PC-3 (cell line): ENCODE measurements around the gene TMEM139. TPM values are rescaled to one million over a fixed set of nuclear protein-coding genes. Genes with fewer than 3 reads are reported as not detected.

Source experiments
- ATAC-seq: fragments of 200-7000 bp; cut with Tn5 transposase; 2 replicates; pipeline ENCODE4 v1.9.1; 2020; ENCODE audit warnings: mild to moderate bottlenecking, moderate library complexity
- BruUV-seq: library from RNA; stranded (reverse); fragments of 400-500 nt; replicated peaks from 2 replicates; lab custom pipeline; 2021; lab: Mats Ljungman, UMichigan
- CTCF ChIA-PET: fragments of 300-600 bp; sonication (Branson Sonifier 250); formaldehyde crosslinking; loops from one replicate; lab custom pipeline; 2022; ENCODE audit warnings: antibody characterized with exemption; lab: Charles Lee
- POLR2A ChIA-PET: fragments of 300-600 bp; sonication (Branson Sonifier 250); formaldehyde crosslinking; loops from one replicate; lab custom pipeline; 2022; ENCODE audit warnings: antibody characterized with exemption; ENCODE audit not compliant: unreplicated experiment; lab: Charles Lee
- DNase-seq: peaks from one replicate; pipeline ENCODE4 v3.0.0-alpha.2; 2015
- H2AFZ ChIP-seq: fragments of 300-600 bp; sonication (generic); 2 replicates; pipeline ENCODE4 v1.6.0; 2016; ENCODE audit warnings: antibody characterized with exemption, low read length
- H3F3A ChIP-seq: fragments of 300-600 bp; sonication (generic); one replicate; pipeline ENCODE4 v1.6.0; 2017; ENCODE audit warnings: antibody characterized with exemption, low read length, control low read depth, mild to moderate bottlenecking; ENCODE audit not compliant: unreplicated experiment
- H3K27ac ChIP-seq: fragments of 300-600 bp; sonication (generic); 2 replicates; pipeline ENCODE4 v1.5.1; 2016; ENCODE audit warnings: mild to moderate bottlenecking, low read length
- H3K27me3 ChIP-seq: fragments of 300-600 bp; sonication (generic); 2 replicates; pipeline ENCODE4 v1.6.1; 2016; ENCODE audit warnings: low read length, mixed read lengths
- H3K36me3 ChIP-seq: fragments of 300-600 bp; sonication (generic); 2 replicates; pipeline ENCODE4 v1.6.1; 2016; ENCODE audit warnings: low read depth, mixed run types, low read length, mixed read lengths
- H3K4me1 ChIP-seq: fragments of 300-600 bp; sonication (generic); 2 replicates; pipeline ENCODE4 v1.5.1; 2016; ENCODE audit warnings: low read length; ENCODE audit not compliant: insufficient read depth
- H3K4me2 ChIP-seq: fragments of 300-600 bp; sonication (generic); 2 replicates; pipeline ENCODE4 v1.6.0; 2016; ENCODE audit warnings: low read length
- H3K4me3 ChIP-seq: fragments of 300-600 bp; sonication (generic); 2 replicates; pipeline ENCODE4 v1.5.1; 2016; ENCODE audit warnings: mild to moderate bottlenecking, low read length, mixed read lengths
- H3K79me2 ChIP-seq: fragments of 300-600 bp; sonication (generic); 2 replicates; pipeline ENCODE4 v1.6.1; 2017; ENCODE audit warnings: low read length, mixed read lengths
- H3K9ac ChIP-seq: fragments of 300-600 bp; sonication (generic); 2 replicates; pipeline ENCODE4 v1.6.0; 2016; ENCODE audit warnings: mild to moderate bottlenecking, low read length
- H3K9me2 ChIP-seq: fragments of 300-600 bp; sonication (generic); replicated peaks from 2 replicates; pipeline ENCODE4 v1.6.1; 2016; ENCODE audit warnings: mixed run types, low read length, mixed read lengths
- H3K9me3 ChIP-seq: fragments of 300-600 bp; sonication (generic); 2 replicates; pipeline ENCODE4 v1.6.1; 2016; ENCODE audit warnings: low read length, mixed read lengths
- H4K20me1 ChIP-seq: fragments of 300-600 bp; sonication (generic); 2 replicates; pipeline ENCODE4 v1.6.1; 2016; ENCODE audit warnings: low read length, mixed read lengths
- CTCF ChIP-seq: fragments of 300-600 bp; sonication (generic); conservative IDR thresholded peaks from 2 replicates; pipeline ENCODE4 v1.5.1; 2017; ENCODE audit warnings: antibody characterized with exemption, low read depth, mild to moderate bottlenecking, low read length
- EZH2 ChIP-seq: fragments of 300-600 bp; sonication (generic); IDR thresholded peaks from one replicate; pipeline ENCODE4 v1.6.1; 2017; ENCODE audit warnings: antibody characterized with exemption, mild to moderate bottlenecking, low read length; ENCODE audit not compliant: unreplicated experiment
- EZH2phosphoT487 ChIP-seq: fragments of 300-600 bp; sonication (generic); IDR thresholded peaks from 2 replicates; pipeline ENCODE4 v1.6.1; 2018; ENCODE audit warnings: mild to moderate bottlenecking, antibody characterized with exemption, low read length, borderline replicate concordance
- intact Hi-C: fragments of 100-400 bp; cut with micrococcal nuclease; formaldehyde crosslinking; loops from 2 replicates; pipeline ENCODE4 v1.9.0; 2023
- total RNA-seq: library from RNA; depleted of rRNA; stranded (reverse); fragments of >200 nt; gene quantifications from 2 replicates; pipeline ENCODE4 v1.2.3, GENCODE V29; 2014

TMEM139 gene
- total RNA-seq, 1 experiment from 2014 or later = 5.2 TPM

- DNase-seq (no peak), ATAC-seq (no peak)
- no peaks in the 10 kb centered on the region for H3K79me2 ChIP-seq
- H3K36me3 ChIP-seq = no peaks in the 10 kb centered on the region
- no peaks in the 10 kb centered on the region for H3K9me3 ChIP-seq
- POLR2A ChIA-PET = no interaction called here
- CTCF ChIA-PET = interaction anchor here (0.7 to 0.9 kb wide), 2 partner anchors 19 to 93 kb away, joined by 3 read pairs; partner anchors contain the start of gene GSTK1
- H3K4me1 ChIP-seq = peaks cover 55% of the 10 kb centered on the region
- H3K4me2 ChIP-seq = peak overlapping the region; percentile 52; the same call in 1 of the 2 replicates
- H3K9ac ChIP-seq = no peak overlapping the region
- BruUV-seq = no TSS peak
- H4K20me1 ChIP-seq = no peaks in the 10 kb centered on the region
- no peaks in the 10 kb centered on the region for H3K9me2 ChIP-seq
- H3F3A ChIP-seq = peaks cover 9% of the 10 kb centered on the region
- intact Hi-C loops = loop anchor here (1.0 kb wide), 1 partner anchor 35 kb away; no protein-coding TSS in a partner anchor
- no peaks in the 10 kb centered on the region for H3K27me3 ChIP-seq
- TF ChIP-seq CTCF (no peak), EZH2 (no peak), EZH2phosphoT487 (no peak)
- no peak overlapping the region for H2AFZ ChIP-seq
- H3K4me3 ChIP-seq = no peak overlapping the region
- peak overlapping the region; percentile 54 for H3K27ac ChIP-seq
Observed at GRCh38 chr7:143244321-143244720, 40.4 kb upstream of the TMEM139 start.

GRCh38 chr7:143245123-143245522 is 39.6 kb upstream of the TMEM139 start:
- Histone ChIP-seq H3K27me3 (no peaks in the 10 kb centered on the region), H3K4me1 (peaks cover 47% of the 10 kb centered on the region), H3K4me3 (no peak overlapping the region), H3K9me3 (no peaks in the 10 kb centered on the region), H3K4me2 (peak overlapping the region; percentile 68), H3K79me2 (no peaks in the 10 kb centered on the region), H3K27ac (peak overlapping the region; percentile 75), H3K9me2 (no peaks in the 10 kb centered on the region), H3K9ac (0 out of 2 replicates have a peak overlapping the region, but pooled peaks have one; percentile 2), H3F3A (peaks cover 7% of the 10 kb centered on the region), H3K36me3 (no peaks in the 10 kb centered on the region), H2AFZ (peak overlapping the region; percentile 27; the same call in 1 of the 2 replicates), H4K20me1 (no peaks in the 10 kb centered on the region)
- intact Hi-C loops = loop anchor here (1.0 kb wide), 2 partner anchors 56 to 60 kb away; no protein-coding TSS in a partner anchor
- peak; percentile 68 for ATAC-seq
- POLR2A ChIA-PET = interaction anchor here (0.7 to 0.8 kb wide), 3 partner anchors 18 to 56 kb away, joined by 4 to 6 read pairs (median 5); partner anchors contain the start of gene GSTK1
- TF ChIP-seq EZH2 = no peak
- TF ChIP-seq CTCF = no peak
- no peak for TF ChIP-seq EZH2phosphoT487
- CTCF ChIA-PET = interaction anchor here (0.6 to 0.9 kb wide), 5 partner anchors 18 to 92 kb away, joined by 3 to 5 read pairs (median 3); partner anchors contain the start of gene GSTK1
- peak; percentile 91 for DNase-seq
- BruUV-seq = no TSS peak

- no peaks in the 10 kb centered on the region for H3K36me3 ChIP-seq
- H3K79me2 ChIP-seq = no peaks in the 10 kb centered on the region
- ATAC-seq (no peak), DNase-seq (no peak)
- H2AFZ ChIP-seq = no peak overlapping the region
- no peaks in the 10 kb centered on the region for H3K9me3 ChIP-seq
- H3F3A ChIP-seq = peaks cover 4% of the 10 kb centered on the region
- H4K20me1 ChIP-seq = no peaks in the 10 kb centered on the region
- H3K4me3 ChIP-seq = no peak overlapping the region
- no peak overlapping the region for H3K4me2 ChIP-seq
- no peaks in the 10 kb centered on the region for H3K9me2 ChIP-seq
- intact Hi-C loops = no loop called here
- H3K4me1 ChIP-seq = peaks cover 38% of the 10 kb centered on the region
- no peak overlapping the region for H3K9ac ChIP-seq
- no peaks in the 10 kb centered on the region for H3K27me3 ChIP-seq
- CTCF ChIA-PET = interaction anchor here (0.6 kb wide), 1 partner anchor 1552 kb away, joined by 4 read pairs; no protein-coding TSS in a partner anchor
- TF ChIP-seq EZH2 (no peak), EZH2phosphoT487 (no peak), CTCF (no peak)
- no peak overlapping the region for H3K27ac ChIP-seq
- BruUV-seq = no TSS peak
- POLR2A ChIA-PET = interaction anchor here (0.6 kb wide), 2 partner anchors 8 to 187 kb away, joined by 3 read pairs; no protein-coding TSS in a partner anchor
Observed at GRCh38 chr7:143247372-143247771, 37.4 kb upstream of the TMEM139 start.
